Thymus (tissue), 11 donors: Measurements from ENCODE around the gene DMD. TPM values are rescaled to one million over a fixed set of nuclear protein-coding genes. Genes with fewer than 3 reads are reported as not detected.
A peak's percentile ranks its signal among the peaks of the same experiment; 100 is the strongest.

Experiments used
- DNase-seq, 9 donors: peaks; one replicate each; pipeline ENCODE4 v3.0.0-alpha.2; 2013; ENCODE audit warnings: low spot score in 9 of 9, low read depth in 6 of 9, missing footprints in 1 of 9
- H3K27ac ChIP-seq, 2 donors: one replicate each; pipeline ENCODE4 v1.5.1; 2013; ENCODE audit warnings: control low read depth in 1 of 2, low read depth in 1 of 2, low read length in 1 of 2, mild to moderate bottlenecking in 1 of 2, moderate library complexity in 1 of 2
- H3K27me3 ChIP-seq, 2 donors: one replicate each; pipeline ENCODE4 v1.5.1; 2013; ENCODE audit warnings: low read length in 1 of 2; ENCODE audit not compliant: control insufficient read depth in 2 of 2, insufficient read depth in 1 of 2
- H3K36me3 ChIP-seq, 2 donors: one replicate each; pipeline ENCODE4 v1.5.1; 2013; ENCODE audit warnings: low read length in 1 of 2, mild to moderate bottlenecking in 1 of 2, moderate library complexity in 1 of 2; ENCODE audit not compliant: control insufficient read depth in 2 of 2, insufficient read depth in 2 of 2
- H3K4me1 ChIP-seq, 2 donors: one replicate each; pipeline ENCODE4 v1.5.1; 2013; ENCODE audit warnings: low read length in 2 of 2; ENCODE audit not compliant: control insufficient read depth in 2 of 2, insufficient read depth in 2 of 2
- H3K4me3 ChIP-seq, 2 donors: one replicate each; pipeline ENCODE4 v1.5.1; 2013; ENCODE audit warnings: low read length in 2 of 2, control low read depth in 1 of 2, mild to moderate bottlenecking in 1 of 2
- H3K9me3 ChIP-seq, 2 donors: one replicate each; pipeline ENCODE4 v1.5.1; 2013; ENCODE audit warnings: low read length in 1 of 2, mild to moderate bottlenecking in 1 of 2; ENCODE audit not compliant: control insufficient read depth in 2 of 2, insufficient read depth in 1 of 2
- WGBS: extraction: QIAGEN DNeasy Blood & Tissue Kit; methylation state at CpG from one replicate; pipeline ENCODE4 v1.1.7; 2013; 5-methylcytosine and 5-hydroxymethylcytosine counted together
- polyA plus RNA-seq: library from polyadenylated mRNA; stranded (reverse); fragments of 200-250 nt; gene quantifications from one replicate; pipeline ENCODE4 v1.2.3, GENCODE V29; 2013
- total RNA-seq: library from RNA; stranded (reverse); fragments of 120-200 nt; gene quantifications from one replicate; pipeline ENCODE4 v1.2.4, GENCODE V29; 2013
- donor health status: healthy.

Gene DMD
- total and polyA plus RNA-seq, 2 donors, result 4.7 to 5.7 TPM

GRCh38 chrX:32451954-32452695 is 759.2 kb downstream of the DMD start:
- no peaks in the 10 kb centered on the region for H3K4me1 ChIP-seq
- H3K27ac ChIP-seq, result no peak overlapping the region
- H3K36me3 ChIP-seq, result no peaks in the 10 kb centered on the region
- H3K9me3 ChIP-seq, result no peaks in the 10 kb centered on the region
- H3K4me3 ChIP-seq, result no peak overlapping the region
- no peak for DNase-seq
- no peaks in the 10 kb centered on the region for H3K27me3 ChIP-seq
- 96% methylated on average over 3 of the region's 3 CpGs for WGBS

GRCh38 chrX:32448945-32449344 is 762.4 kb downstream of the DMD start:
- H3K9me3 ChIP-seq, result no peaks in the 10 kb centered on the region
- no peaks in the 10 kb centered on the region for H3K27me3 ChIP-seq
- H3K4me1 ChIP-seq, result no peaks in the 10 kb centered on the region
- no peak overlapping the region for H3K4me3 ChIP-seq
- 23% methylated on average over 2 of the region's 2 CpGs for WGBS
- H3K36me3 ChIP-seq, result no peaks in the 10 kb centered on the region
- no peak overlapping the region for H3K27ac ChIP-seq
- no peak for DNase-seq

DNA sequence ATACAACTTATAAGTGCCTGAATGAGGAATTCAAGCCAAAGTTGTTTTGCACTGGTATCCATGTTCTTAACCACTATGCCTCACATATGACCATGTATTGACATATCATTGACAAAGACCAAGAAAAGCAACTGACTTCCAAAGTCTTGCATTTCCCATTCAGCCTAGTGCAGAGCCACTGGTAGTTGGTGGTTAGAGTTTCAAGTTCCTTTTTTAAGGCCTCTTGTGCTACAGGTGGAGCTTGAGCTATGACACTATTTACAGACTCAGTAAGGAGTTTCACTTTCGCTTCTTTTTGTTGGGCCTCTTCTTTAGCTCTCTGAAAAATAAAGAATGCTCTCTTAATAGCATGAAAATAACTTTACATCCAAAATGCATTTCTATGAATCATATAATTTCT is 763.0 kb downstream of the DMD start:
- H3K27me3 ChIP-seq, result no peaks in the 10 kb centered on the region
- H3K36me3 ChIP-seq, result no peaks in the 10 kb centered on the region
- peak in 4 of 9 donors; percentile 0 to 35 (median 10) for DNase-seq
- 38% methylated on average over 1 of the region's 1 CpG for WGBS
- peak overlapping the region in 1 of 2 donors; percentile 22 for H3K27ac ChIP-seq
- no peaks in the 10 kb centered on the region for H3K4me1 ChIP-seq
- H3K9me3 ChIP-seq, result no peaks in the 10 kb centered on the region
- H3K4me3 ChIP-seq, result no peak overlapping the region

- H3K4me3 ChIP-seq, result no peak overlapping the region
- no peaks in the 10 kb centered on the region for H3K36me3 ChIP-seq
- no peaks in the 10 kb centered on the region for H3K9me3 ChIP-seq
- WGBS, result 95% methylated on average over 1 of the region's 1 CpG
- no peaks in the 10 kb centered on the region for H3K27me3 ChIP-seq
- H3K27ac ChIP-seq, result no peak overlapping the region
- no peaks in the 10 kb centered on the region for H3K4me1 ChIP-seq
- DNase-seq, result no peak
These were observed 763.7 kb downstream of the DMD start for GRCh38 chrX:32447640-32448039.

GRCh38 chrX:32443841-32444240 is 767.5 kb downstream of the DMD start:
- Histone ChIP-seq H3K27me3 (no peaks in the 10 kb centered on the region), H3K9me3 (no peaks in the 10 kb centered on the region), H3K27ac (no peak overlapping the region), H3K4me1 (no peaks in the 10 kb centered on the region), H3K36me3 (no peaks in the 10 kb centered on the region), H3K4me3 (no peak overlapping the region)
- DNase-seq, result no peak
- 83% methylated on average over 2 of the region's 2 CpGs for WGBS

- no peak overlapping the region for H3K4me3 ChIP-seq
- H3K9me3 ChIP-seq, result no peaks in the 10 kb centered on the region
- H3K36me3 ChIP-seq, result no peaks in the 10 kb centered on the region
- no peaks in the 10 kb centered on the region for H3K27me3 ChIP-seq
- no peak for DNase-seq
- 87% methylated on average over 3 of the region's 3 CpGs for whole genome bisulfite sequencing
- no peak overlapping the region for H3K27ac ChIP-seq
- H3K4me1 ChIP-seq, result no peaks in the 10 kb centered on the region
These were observed 790.1 kb downstream of the DMD start for GRCh38 chrX:32421266-32421665.

- DNase-seq, result no peak
- no peaks in the 10 kb centered on the region for H3K9me3 ChIP-seq
- H3K4me1 ChIP-seq, result no peaks in the 10 kb centered on the region
- no peak overlapping the region for H3K27ac ChIP-seq
- WGBS, result 44% methylated on average over 4 of the region's 4 CpGs
- H3K27me3 ChIP-seq, result no peaks in the 10 kb centered on the region
- H3K36me3 ChIP-seq, result no peaks in the 10 kb centered on the region
- H3K4me3 ChIP-seq, result no peak overlapping the region
These were observed 803.0 kb downstream of the DMD start for GRCh38 chrX:32408389-32408788.

GRCh38 chrX:32397562-32398216 is 813.7 kb downstream of the DMD start:
- Histone ChIP-seq H3K27me3 (no peaks in the 10 kb centered on the region), H3K27ac (no peak overlapping the region), H3K36me3 (no peaks in the 10 kb centered on the region), H3K4me3 (no peak overlapping the region), H3K9me3 (no peaks in the 10 kb centered on the region), H3K4me1 (no peaks in the 10 kb centered on the region)
- 83% methylated on average over 4 of the region's 4 CpGs for WGBS
- no peak for DNase-seq

- 54% methylated on average over 2 of the region's 2 CpGs for WGBS
- H3K4me1 ChIP-seq, result no peaks in the 10 kb centered on the region
- H3K27me3 ChIP-seq, result no peaks in the 10 kb centered on the region
- H3K27ac ChIP-seq, result no peak overlapping the region
- no peaks in the 10 kb centered on the region for H3K9me3 ChIP-seq
- H3K36me3 ChIP-seq, result no peaks in the 10 kb centered on the region
- H3K4me3 ChIP-seq, result no peak overlapping the region
- no peak for DNase-seq
These were observed 815.5 kb downstream of the DMD start for GRCh38 chrX:32395878-32396277.
